Retina (tissue), 1 donor: Measurements from ENCODE around the gene DBX1.
A peak's percentile ranks its signal among the peaks of the same experiment; 100 is the strongest.

Source experiments
- DNase-seq: peaks from one replicate; pipeline ENCODE4 v3.0.0-alpha.2; 2016

DBX1 gene

DNA sequence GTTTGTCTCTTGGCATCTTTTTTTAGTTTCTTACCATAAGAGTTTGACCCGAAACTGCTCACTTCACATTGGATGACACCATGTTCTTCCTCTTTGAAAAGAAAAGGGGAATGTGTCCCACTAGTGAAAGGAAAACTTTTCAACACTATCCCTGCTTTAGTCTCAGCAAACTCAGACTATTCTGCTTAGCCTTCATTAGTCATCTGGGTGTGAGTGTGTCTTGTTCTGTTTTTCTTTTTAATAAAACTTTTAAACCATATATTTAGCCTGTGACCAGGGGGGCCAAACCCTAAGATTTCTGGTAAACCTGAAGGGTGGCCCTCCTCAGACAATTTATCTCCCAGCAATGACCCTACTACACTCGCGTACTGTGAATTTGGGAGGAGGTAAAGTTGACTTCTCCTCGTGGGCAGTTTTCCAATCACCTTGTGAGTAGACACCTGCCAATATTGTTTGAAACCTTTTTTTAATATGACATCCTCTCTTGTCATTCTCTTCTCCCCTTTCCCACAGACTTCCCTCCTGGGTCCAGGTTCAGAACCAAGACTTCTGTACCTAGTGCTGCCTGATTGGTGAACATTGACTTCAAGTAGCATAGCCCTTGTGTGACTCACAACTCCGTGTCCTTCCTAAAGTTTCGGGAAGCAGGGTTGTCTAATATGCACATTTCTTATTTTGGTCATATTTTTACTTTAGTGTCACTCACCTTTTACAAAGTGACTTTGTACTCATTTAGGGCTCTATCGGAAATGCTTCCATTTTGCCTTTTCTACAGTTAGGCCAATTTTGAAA, 39.9 kb downstream of the DBX1 start:
- DNase-seq = no peak

DNA sequence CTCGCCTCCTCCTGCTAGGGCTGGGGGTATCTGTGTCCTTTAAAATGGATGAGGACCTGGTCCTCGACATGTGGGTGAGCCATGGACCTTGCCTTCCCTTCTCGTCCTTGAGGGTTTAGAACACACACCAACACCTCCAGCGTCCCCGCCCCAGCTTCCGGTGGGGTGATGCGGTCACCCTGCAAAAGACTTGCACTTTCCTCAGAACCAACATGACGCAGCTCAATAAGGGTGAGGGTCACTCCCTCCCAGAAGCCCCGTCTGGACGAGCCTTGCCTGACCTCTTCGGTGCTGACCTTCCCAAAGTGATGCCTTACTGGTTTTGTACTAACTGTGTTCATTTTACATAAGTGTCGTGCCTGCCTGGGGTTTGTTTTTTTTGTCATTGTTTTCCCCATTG, 41.0 kb downstream of the DBX1 start:
- no peak for DNase-seq

DNA sequence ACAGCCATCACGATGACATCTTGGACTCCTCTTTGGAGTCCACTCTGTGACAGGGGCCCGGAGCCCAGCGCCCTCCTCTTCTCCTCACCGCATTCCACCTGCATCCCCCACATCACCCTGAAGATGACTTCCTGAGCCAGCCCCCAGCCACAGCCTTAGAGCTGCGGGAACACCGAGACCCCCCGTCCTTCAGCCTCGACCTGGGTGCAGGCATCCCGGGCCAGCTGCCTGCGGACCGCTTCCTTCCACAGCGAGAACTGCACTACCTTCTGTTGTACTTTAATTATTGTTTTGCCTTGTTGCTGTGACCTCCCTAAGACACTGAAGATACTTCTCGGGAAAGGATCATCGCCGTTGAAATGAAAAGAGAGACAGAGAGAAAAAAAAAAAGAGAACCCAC, 42.1 kb downstream of the DBX1 start:
- DNase-seq = no peak

DNA sequence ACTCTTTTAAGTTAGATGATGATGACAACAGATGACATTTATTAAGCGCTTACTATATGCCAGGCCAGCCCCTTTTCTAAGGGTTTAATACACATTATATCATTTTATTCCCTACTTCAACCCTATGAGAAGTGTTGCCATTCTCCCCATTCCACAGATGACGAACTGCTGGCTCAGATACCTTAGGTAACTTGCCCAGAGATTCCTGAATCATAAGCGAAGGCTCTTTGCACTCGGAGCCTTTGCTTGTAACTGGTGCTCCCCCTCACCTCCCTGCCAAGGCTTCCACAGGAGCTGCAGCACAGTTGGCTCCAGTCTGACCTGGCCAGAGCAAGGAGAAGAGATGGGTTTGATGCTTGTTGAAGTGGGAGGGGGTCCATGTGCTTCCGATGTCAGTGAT, 43.0 kb downstream of the DBX1 start:
- no peak for DNase-seq

DNA sequence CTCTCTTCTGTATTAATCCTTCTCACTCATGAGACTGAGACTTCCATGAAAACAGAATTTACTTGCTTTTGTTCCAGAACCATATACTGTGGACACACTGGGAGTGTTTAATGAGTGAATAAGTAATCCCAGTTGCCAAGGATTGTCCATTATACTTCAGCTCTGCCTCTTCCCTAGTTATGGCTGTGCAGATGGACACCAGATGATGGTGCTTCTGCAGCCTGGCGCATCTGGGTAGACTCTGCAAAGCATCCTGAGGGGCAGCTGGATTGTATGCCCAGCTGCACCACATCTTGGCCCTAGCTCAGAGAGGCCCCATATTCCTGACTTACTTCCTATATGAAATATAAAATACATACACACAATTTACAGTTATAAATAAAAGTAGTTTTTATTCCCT, 43.5 kb downstream of the DBX1 start:
- no peak for DNase-seq

DNA sequence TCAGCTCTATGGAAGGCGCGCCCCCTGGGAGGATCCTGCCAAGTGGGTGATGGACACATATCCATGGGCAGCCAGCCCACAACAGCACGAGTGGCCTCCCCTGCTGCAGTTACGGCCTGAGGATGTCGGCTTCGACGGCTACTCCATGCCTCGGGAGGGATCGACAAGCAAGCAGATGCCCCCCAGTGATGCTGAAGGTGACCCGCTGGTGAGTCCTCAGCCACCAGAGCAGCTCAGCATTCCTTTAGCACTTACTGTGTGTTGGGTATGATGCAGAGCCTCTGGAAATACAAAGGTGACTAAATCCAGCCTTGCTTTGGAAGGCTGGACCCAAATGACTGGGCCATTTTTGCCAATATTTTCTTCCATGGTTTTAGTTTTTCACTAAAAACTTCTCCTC, 45.7 kb downstream of the DBX1 start:
- DNase-seq = no peak

DNA sequence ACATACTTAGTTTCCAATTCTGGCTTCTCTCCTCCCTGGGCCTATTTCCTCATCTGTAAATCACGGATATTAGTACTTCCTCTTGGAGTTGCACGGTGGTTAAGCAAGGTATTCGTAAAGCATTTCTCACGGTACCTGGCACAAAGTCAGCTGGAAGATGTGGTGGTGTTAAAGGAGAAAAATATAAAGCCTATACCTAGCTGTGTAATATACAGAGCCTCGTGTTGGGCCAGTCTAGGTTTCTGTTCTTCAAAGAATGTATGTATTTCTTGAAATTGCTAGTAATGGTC, 47.2 kb downstream of the DBX1 start:
- DNase-seq = no peak

DNA sequence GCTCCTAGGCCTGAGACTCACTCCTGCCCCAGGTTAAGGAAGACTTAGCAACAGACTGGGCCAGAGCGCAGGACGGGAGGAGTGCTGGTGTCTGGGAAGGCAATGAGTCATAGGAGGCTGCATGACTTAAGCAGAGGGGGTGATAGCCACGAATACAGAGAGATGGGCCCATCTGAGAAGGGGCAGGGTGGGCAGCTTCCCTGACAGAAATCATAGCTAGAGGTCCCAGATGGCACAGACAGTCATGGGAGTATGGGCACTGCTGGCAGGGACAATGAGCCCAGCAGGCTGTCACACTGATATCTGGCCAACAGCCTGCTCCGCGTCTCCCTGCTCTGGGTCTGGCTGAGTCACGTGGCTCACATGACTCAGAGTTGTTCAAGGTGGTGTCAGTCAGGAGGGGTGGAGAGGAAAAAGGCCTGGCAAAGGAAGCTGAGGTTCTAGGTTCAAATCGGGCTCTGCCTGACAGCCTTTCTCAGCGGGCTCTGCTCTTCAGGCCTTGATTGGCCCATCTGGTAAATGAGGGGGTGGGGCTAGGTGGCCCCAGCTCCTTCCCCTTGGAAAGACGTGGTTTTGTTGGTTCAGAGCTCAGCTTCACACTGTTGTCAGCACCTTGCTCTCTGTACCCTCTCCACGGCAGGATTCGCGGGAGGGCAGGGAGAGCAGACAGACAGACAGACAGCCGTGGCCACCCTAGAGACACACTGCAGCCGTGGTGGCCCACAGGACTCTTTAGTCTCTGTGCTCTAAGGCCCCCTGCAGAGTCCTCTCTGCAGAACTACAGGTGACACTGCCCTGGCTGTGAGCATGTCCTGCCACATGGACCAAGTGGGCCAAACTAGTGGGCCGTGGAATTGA, 47.8 kb downstream of the DBX1 start:
- no peak for DNase-seq

DNA sequence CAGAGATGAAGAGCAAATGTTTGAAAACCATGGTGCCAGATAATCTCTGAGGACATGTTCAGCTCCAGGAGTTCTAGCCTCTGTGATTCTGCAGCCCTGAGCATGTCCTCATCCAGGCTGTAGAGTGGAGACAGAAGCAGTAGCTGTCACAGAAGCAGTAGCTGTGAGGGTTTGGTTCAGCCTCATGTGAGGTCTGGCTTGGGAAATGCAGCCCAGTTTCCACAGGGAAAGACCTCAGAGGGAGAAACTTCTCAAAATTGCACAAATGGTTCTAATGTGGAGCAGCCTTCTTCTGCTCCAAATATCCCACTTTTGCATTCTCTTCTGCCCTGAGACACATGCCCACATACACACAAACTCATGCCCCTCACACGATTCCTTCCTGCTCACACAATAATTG, 48.4 kb downstream of the DBX1 start:
- no peak for DNase-seq

DNA sequence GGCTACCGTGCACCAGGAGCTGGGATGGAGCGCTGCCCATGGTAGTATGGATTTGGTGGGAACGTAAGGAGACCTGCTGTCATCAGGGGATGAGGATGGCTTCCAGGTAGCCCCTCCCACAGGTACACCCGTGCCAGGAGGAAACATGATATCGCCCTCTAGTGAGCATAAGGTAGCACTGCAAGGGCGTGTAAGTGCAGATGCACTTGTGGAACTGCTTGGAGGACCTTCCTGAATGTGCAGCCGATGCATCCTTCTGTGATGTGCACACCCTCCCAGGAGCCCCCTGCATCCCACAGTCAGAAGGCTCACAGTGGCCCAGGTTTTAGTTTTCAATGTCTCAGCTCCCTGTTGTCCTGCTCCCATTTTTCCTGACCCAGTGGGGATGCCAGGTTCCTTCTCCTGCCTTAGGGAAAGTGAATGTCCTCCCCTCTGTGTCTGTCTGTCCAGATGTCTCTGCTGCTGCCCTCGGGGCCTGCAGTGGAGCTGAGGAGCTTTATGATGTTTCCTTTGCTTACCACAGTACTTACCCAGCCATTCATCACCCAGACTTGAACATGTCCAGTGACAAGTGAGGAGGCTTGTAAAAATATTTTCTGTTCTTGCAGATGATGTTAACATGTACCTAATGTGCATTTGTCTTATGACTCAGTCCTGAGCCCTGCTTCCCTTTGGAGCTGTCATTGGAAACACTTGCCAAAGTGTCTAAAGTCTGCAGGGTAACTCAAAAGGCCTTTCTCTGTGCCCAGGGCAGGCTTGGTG, 49.2 kb downstream of the DBX1 start:
- peak; percentile 44 for DNase-seq

DNA sequence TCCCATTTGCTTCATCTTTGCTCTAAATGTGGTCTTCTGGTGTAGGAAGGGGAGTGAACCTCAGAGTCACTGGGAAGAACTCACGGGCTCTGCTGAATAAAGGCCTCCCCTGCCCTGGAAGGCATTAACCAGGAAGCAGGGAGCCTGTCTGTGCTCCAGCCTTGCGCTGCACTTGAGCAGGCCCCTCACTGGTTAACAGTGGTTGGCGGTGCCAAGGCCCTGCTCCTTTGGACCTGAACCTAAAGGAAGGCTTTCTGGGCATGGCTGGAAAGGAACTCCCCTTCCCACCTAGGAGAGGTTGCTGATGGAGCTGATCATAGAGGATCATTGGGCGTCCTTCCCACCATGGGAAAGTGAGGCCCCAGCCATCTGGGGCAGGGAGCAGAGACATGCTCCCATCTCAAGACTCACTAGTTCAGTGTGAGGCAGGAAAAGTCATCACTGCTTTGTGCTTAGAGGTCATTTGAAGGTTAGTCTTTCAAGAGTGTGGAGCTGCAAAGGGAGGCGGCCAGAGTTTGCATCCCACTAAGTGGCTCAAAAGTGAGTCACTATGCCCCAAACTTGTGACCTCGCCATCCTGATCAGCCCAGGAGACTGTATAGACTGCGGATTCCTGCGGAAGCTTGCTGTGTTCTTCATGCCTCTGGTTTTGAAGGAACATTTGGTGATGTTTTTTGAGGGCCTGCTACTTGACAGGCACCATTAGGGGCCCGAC, 50.4 kb downstream of the DBX1 start:
- no peak for DNase-seq
